Keratinocyte (primary cell): Measurements from ENCODE around the gene SMCO4. TPM values are rescaled to one million over a fixed set of nuclear protein-coding genes. Genes with fewer than 3 reads are reported as not detected.
"Not testable (repeated sequence)": the region's sequence is repeated elsewhere in the genome, so short reads cannot be mapped to it uniquely, and the experiment has no call there.

Experiments used
- DNase-seq: peaks from one replicate; pipeline ENCODE4 v3.0.0-alpha.2; 2011; ENCODE audit warnings: low read depth, missing footprints, low spot score
- FAIRE-seq: peaks from 2 replicates; lab custom pipeline; 2011; peaks lifted over from hg19 to GRCh38; lab: Jason Lieb, UNC
- H2AFZ ChIP-seq: 2 replicates; pipeline ENCODE4 v1.6.0; 2012; ENCODE audit warnings: low read length, control low read depth, inconsistent platforms; ENCODE audit not compliant: control insufficient read depth
- H3K27ac ChIP-seq: 2 replicates; pipeline ENCODE4 v1.5.1; 2011; ENCODE audit warnings: low read length; ENCODE audit not compliant: control insufficient read depth, insufficient read depth
- H3K27me3 ChIP-seq: 3 replicates; pipeline ENCODE4 v1.6.0; 2011; ENCODE audit warnings: low read length; ENCODE audit not compliant: control insufficient read depth, insufficient read depth; ENCODE audit errors: extremely low read depth
- H3K36me3 ChIP-seq, 2 experiments: 2 replicates in 1 of 2; 3 replicates in 1 of 2; pipeline ENCODE4 v1.5.1; 2011; ENCODE audit warnings: low read length in 2 of 2, mild to moderate bottlenecking in 1 of 2; ENCODE audit not compliant: control insufficient read depth in 2 of 2, insufficient read depth in 2 of 2; ENCODE audit errors: extremely low read depth in 1 of 2
- H3K4me1 ChIP-seq: 3 replicates; pipeline ENCODE4 v1.5.1; 2011; ENCODE audit warnings: low read length; ENCODE audit not compliant: control insufficient read depth, insufficient read depth; ENCODE audit errors: extremely low read depth
- H3K4me2 ChIP-seq: 3 replicates; pipeline ENCODE4 v1.6.0; 2011; ENCODE audit warnings: low read depth, low read length; ENCODE audit not compliant: control insufficient read depth, insufficient read depth; ENCODE audit errors: extremely low read depth
- H3K4me3 ChIP-seq, 3 experiments: fragments of 200-600 bp in 1 of 3; sonication (generic) in 1 of 3; 2 replicates in 2 of 3; 3 replicates in 1 of 3; pipeline ENCODE4 v1.5.1; 2011 to 2016; ENCODE audit warnings: low read length in 3 of 3, mild to moderate bottlenecking in 3 of 3, control low read depth in 2 of 3, inconsistent platforms in 1 of 3, low read depth in 1 of 3, mixed read lengths in 1 of 3, mixed run types in 1 of 3, moderate library complexity in 1 of 3; ENCODE audit not compliant: control insufficient read depth in 2 of 3, insufficient read depth in 2 of 3; ENCODE audit errors: extremely low read depth in 1 of 3
- H3K79me2 ChIP-seq: 2 replicates; pipeline ENCODE4 v1.6.0; 2012; ENCODE audit warnings: low read length; ENCODE audit not compliant: control insufficient read depth, insufficient read depth
- H3K9ac ChIP-seq: 3 replicates; pipeline ENCODE4 v1.6.0; 2011; ENCODE audit warnings: low read length; ENCODE audit not compliant: control insufficient read depth, insufficient read depth; ENCODE audit errors: extremely low read depth
- H3K9me1 ChIP-seq: 3 replicates; pipeline ENCODE4 v1.6.0; 2011; ENCODE audit warnings: low read length; ENCODE audit not compliant: control insufficient read depth, insufficient read depth; ENCODE audit errors: extremely low read depth
- H3K9me3 ChIP-seq: 2 replicates; pipeline ENCODE4 v1.5.1; 2012; ENCODE audit warnings: low read depth, low read length; ENCODE audit not compliant: control insufficient read depth
- H4K20me1 ChIP-seq: 3 replicates; pipeline ENCODE4 v1.6.0; 2011; ENCODE audit warnings: low read length; ENCODE audit not compliant: control insufficient read depth, insufficient read depth; ENCODE audit errors: extremely low read depth
- EZH2 ChIP-seq: IDR thresholded peaks from one replicate; pipeline ENCODE4 v1.6.1; 2012; ENCODE audit warnings: inconsistent platforms, mild to moderate bottlenecking, low read length, moderate library complexity
- dilution Hi-C: fragments of 300-500 bp; cut with MboI; formaldehyde crosslinking; loops from one replicate; pipeline ENCODE4 v1.7.0; 2020; ENCODE audit warnings: low sequenced_read_pairs; ENCODE audit not compliant: extremely low pct_ligation_motif_present
- polyA plus RNA-seq, 5 experiments: library from polyadenylated mRNA; depleted of rRNA in 3 of 5; stranded (reverse) in 3 of 5; stranded (forward) in 1 of 5; unstranded in 1 of 5; fragments of >200 nt; gene quantifications; 1 replicate in 1 of 5; 2 replicates in 3 of 5; 3 replicates in 1 of 5; pipeline versions ENCODE4 v1.2.1 to v1.2.3, GENCODE V29; 2011 to 2012; ENCODE audit warnings: missing spikeins in 2 of 5, low read depth in 1 of 5, low replicate concordance in 1 of 5
- TF ChIP-seq, protein P1 (sequence below), 3 experiments: IDR thresholded peaks in 1 of 3; conservative IDR thresholded peaks in 1 of 3; optimal IDR thresholded peaks in 1 of 3; 2 replicates in 2 of 3; 3 replicates in 1 of 3; pipeline versions ENCODE3 to v1.5.1; 2011; ENCODE audit warnings: low read length in 3 of 3, mild to moderate bottlenecking in 3 of 3, moderate library complexity in 2 of 3, control low read depth in 1 of 3, inconsistent platforms in 1 of 3; ENCODE audit not compliant: insufficient read depth in 2 of 3; ENCODE audit errors: extremely low read depth in 1 of 3

The SMCO4 gene
- polyA plus RNA-seq, 1 donor (not counting 4 experiments of a cell fraction or from before 2014, with no cell fraction given) = 1.5 TPM

DNA sequence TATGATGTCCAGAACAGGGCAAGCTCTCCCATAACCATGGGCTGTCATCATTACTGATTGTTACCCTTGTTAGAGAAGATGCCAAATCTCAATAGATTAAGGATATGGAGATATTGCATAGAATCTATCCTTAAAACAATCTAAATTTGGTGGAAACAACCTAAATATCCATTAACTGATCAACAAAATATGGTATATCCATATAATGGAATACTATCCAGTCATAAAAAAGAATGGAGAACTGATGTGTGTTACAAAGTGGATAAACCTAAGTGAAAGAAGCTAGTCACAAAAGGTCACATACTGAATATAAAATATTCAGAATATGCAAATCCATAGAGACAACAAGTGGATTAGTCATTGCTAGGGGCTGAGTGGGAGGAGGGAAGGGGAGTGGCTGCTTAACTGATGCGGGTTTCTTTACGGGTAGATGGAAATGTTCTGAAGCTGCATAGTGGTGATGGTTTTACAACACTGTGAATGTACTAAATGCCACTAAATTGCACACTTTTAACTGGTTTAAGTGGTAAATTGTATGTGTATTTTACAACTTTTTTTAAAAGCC, 36.1 kb upstream of the SMCO4 start:
- Histone ChIP-seq H3K4me3 (no peak overlapping the region), H3K79me2 (no peaks in the 10 kb centered on the region), H3K36me3 (no peaks in the 10 kb centered on the region), H2AFZ (no peak overlapping the region), H3K27me3 (no peaks in the 10 kb centered on the region), H3K9me1 (no peaks in the 10 kb centered on the region), H3K4me2 (no peak overlapping the region), H3K9ac (no peak overlapping the region), H3K9me3 (no peaks in the 10 kb centered on the region), H3K4me1 (no peaks in the 10 kb centered on the region), H3K27ac (no peak overlapping the region), H4K20me1 (no peaks in the 10 kb centered on the region)
- FAIRE-seq (no peak), DNase-seq (no peak)
- dilution Hi-C loops = no loop called here
- TF ChIP-seq, protein P1, sequence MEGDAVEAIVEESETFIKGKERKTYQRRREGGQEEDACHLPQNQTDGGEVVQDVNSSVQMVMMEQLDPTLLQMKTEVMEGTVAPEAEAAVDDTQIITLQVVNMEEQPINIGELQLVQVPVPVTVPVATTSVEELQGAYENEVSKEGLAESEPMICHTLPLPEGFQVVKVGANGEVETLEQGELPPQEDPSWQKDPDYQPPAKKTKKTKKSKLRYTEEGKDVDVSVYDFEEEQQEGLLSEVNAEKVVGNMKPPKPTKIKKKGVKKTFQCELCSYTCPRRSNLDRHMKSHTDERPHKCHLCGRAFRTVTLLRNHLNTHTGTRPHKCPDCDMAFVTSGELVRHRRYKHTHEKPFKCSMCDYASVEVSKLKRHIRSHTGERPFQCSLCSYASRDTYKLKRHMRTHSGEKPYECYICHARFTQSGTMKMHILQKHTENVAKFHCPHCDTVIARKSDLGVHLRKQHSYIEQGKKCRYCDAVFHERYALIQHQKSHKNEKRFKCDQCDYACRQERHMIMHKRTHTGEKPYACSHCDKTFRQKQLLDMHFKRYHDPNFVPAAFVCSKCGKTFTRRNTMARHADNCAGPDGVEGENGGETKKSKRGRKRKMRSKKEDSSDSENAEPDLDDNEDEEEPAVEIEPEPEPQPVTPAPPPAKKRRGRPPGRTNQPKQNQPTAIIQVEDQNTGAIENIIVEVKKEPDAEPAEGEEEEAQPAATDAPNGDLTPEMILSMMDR (optimal IDR thresholded peaks at IDR 0.05 in 1 of 3, IDR thresholded peaks at IDR 0.05 in 1 of 3, conservative IDR thresholded peaks at IDR 0.05 in 1 of 3; ENCODE audit: extremely low read depth in 1 of 3, insufficient read depth in 2 of 3, low read length in 3 of 3) = no peak
- TF ChIP-seq EZH2 = no peak

DNA sequence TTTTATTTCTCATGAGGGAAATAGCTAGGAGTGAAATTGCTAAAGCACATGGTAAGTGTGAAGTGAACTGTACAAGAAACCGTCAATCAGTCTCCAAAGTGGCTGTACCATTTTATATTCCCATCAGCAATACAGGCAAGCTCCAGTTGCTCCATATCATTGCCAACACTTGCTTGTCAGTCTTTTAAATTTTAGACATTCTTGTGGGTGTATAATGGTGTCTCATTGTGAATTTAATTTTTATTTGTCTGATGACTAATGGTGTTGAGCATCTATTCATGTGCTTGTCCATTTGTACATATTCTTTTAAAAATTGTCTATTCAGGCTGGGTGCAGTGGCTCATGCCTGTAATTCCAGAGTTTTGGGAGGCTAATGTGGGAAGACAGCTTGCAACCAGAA, 34.1 kb upstream of the SMCO4 start:
- TF ChIP-seq EZH2 = no peak
- TF ChIP-seq, protein P1 (optimal IDR thresholded peaks at IDR 0.05 in 1 of 3, IDR thresholded peaks at IDR 0.05 in 1 of 3, conservative IDR thresholded peaks at IDR 0.05 in 1 of 3; ENCODE audit: extremely low read depth in 1 of 3, insufficient read depth in 2 of 3, low read length in 3 of 3) = no peak
- no peaks in the 10 kb centered on the region for H3K27me3 ChIP-seq
- no peak for DNase-seq

DNA sequence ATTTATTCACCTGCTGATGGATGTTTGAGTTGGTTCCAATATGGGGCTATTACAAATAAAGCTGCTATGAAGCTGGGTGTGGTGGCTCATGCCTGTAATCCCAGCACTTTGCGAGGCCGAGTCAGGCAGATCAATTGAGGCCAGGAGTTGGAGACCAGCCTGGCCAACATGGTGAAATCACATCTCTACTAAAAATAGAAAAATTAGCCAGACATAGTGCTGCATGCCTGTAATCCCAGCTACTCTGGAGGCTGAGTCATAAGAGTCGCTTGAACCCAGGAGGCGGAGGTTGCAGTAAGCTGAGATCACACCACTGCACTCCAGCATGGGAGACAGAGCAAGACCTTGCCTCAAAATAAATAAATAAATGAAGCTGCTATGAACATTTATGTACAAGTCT, 33.7 kb upstream of the SMCO4 start:
- H3K4me3 ChIP-seq, H3K27ac ChIP-seq, H3K9ac ChIP-seq, H2AFZ ChIP-seq, H3K9me1 ChIP-seq, dilution Hi-C loops, H3K4me1 ChIP-seq, H3K36me3 ChIP-seq, H3K79me2 ChIP-seq, FAIRE-seq, DNase-seq, H3K27me3 ChIP-seq, H3K4me2 ChIP-seq, H4K20me1 ChIP-seq, H3K9me3 ChIP-seq: not testable (repeated sequence)

More for the DNA sequence above, 34.1 kb upstream of the SMCO4 start:
- Histone ChIP-seq H3K4me3 (no peak overlapping the region), H2AFZ (no peak overlapping the region), H3K4me1 (no peaks in the 10 kb centered on the region), H3K9ac (no peak overlapping the region), H3K36me3 (no peaks in the 10 kb centered on the region), H3K79me2 (no peaks in the 10 kb centered on the region), H3K27ac (no peak overlapping the region), H3K4me2 (no peak overlapping the region), H4K20me1 (no peaks in the 10 kb centered on the region), H3K9me1 (no peaks in the 10 kb centered on the region), H3K9me3 (no peaks in the 10 kb centered on the region)
- no peak for FAIRE-seq
- dilution Hi-C loops = no loop called here
